Duodenal mucosa (tissue), 2 donors: Measurements from ENCODE around the gene NFU1.
"Not testable (repeated sequence)": the region's sequence is repeated elsewhere in the genome, so short reads cannot be mapped to it uniquely, and the experiment has no call there.

Experiments used
- H3K27ac ChIP-seq: one replicate; pipeline ENCODE4 v1.7.0; 2013; ENCODE audit warnings: low read depth, low read length
- H3K27me3 ChIP-seq, 2 donors: one replicate each; pipeline ENCODE4 v1.7.0; 2013; ENCODE audit warnings: low read length in 2 of 2, control low read depth in 1 of 2; ENCODE audit not compliant: insufficient read depth in 2 of 2, control insufficient read depth in 1 of 2
- H3K36me3 ChIP-seq, 2 donors: one replicate each; pipeline ENCODE4 v1.7.0; 2013; ENCODE audit warnings: low read length in 2 of 2, control low read depth in 1 of 2; ENCODE audit not compliant: insufficient read depth in 2 of 2, control insufficient read depth in 1 of 2
- H3K4me1 ChIP-seq, 2 donors: one replicate each; pipeline ENCODE4 v1.7.0; 2013; ENCODE audit warnings: low read length in 2 of 2, control low read depth in 1 of 2; ENCODE audit not compliant: insufficient read depth in 2 of 2, control insufficient read depth in 1 of 2
- H3K4me3 ChIP-seq, 2 donors: one replicate each; pipeline ENCODE4 v1.7.0; 2013; ENCODE audit warnings: low read length in 2 of 2, low read depth in 1 of 2
- H3K9ac ChIP-seq, 2 donors: one replicate each; pipeline ENCODE4 v1.7.0; 2013; ENCODE audit warnings: low read length in 2 of 2, low read depth in 1 of 2
- H3K9me3 ChIP-seq, 2 donors: one replicate each; pipeline ENCODE4 v1.7.0; 2013; ENCODE audit warnings: low read length in 2 of 2, control low read depth in 1 of 2; ENCODE audit not compliant: control insufficient read depth in 1 of 2

Gene NFU1

DNA sequence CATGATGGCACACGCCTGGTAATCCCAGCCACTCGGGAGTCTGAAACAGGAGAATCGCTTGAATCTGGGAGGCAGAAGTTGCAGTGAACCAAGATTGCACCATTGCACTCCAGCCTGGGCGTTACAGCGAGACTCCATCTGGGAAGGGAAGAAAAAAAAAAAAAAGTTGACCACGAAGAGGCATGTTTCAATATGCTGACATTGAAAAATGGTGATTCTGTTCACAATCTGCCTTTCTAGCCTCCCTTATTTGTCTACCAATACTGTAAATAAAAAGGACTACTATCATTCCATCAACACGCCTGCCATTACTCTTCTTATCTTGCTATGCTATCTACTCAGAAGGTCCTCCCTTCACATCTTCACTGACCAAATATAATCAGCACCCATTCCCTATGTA lies 68.6 kb downstream of the NFU1 start:
- Histone ChIP-seq H3K9me3 (no peaks in the 10 kb centered on the region), H3K4me3 (no peak overlapping the region), H3K4me1 (no peaks in the 10 kb centered on the region), H3K36me3 (peaks cover 29 to 72% of the 10 kb centered on the region in 2 donors), H3K27me3 (no peaks in the 10 kb centered on the region), H3K27ac (no peak overlapping the region), H3K9ac (no peak overlapping the region)

- H3K27ac ChIP-seq, result no peak overlapping the region
- no peak overlapping the region for H3K4me3 ChIP-seq
- H3K4me1 ChIP-seq, result no peaks in the 10 kb centered on the region
- H3K27me3 ChIP-seq, result no peaks in the 10 kb centered on the region
- H3K9me3 ChIP-seq, result no peaks in the 10 kb centered on the region
- peaks cover 36 to 86% of the 10 kb centered on the region in 2 donors for H3K36me3 ChIP-seq
- H3K9ac ChIP-seq, result no peak overlapping the region
Measured at GRCh38 chr2:69359371-69359770, 77.9 kb downstream of the NFU1 start.

DNA sequence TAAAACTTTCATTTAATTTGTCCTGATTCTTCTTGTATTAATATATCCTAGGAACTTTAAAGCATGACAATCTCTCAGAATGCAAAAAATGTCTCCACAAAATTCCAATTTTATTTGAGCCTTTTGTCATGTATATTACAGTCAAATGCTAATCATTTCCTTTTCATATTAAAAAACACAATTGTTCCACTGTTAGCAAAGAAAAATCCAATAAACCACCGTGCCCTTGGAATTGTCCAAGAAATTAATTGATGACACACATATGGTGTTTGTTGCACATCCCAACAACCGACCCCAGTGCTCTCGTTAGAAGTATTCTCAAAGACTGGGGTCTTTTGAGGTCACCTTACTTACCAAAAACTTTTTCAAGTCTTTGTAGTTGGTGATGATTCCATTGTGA lies 78.3 kb downstream of the NFU1 start:
- Histone ChIP-seq H3K4me1 (no peaks in the 10 kb centered on the region), H3K36me3 (peaks cover 39 to 89% of the 10 kb centered on the region in 2 donors), H3K9ac (no peak overlapping the region), H3K9me3 (no peaks in the 10 kb centered on the region), H3K27ac (no peak overlapping the region), H3K4me3 (no peak overlapping the region), H3K27me3 (no peaks in the 10 kb centered on the region)

GRCh38 chr2:69356471-69356870 lies 80.8 kb downstream of the NFU1 start:
- Histone ChIP-seq H3K36me3 (peaks cover 30 to 78% of the 10 kb centered on the region in 2 donors), H3K27ac (no peak overlapping the region), H3K9me3 (no peaks in the 10 kb centered on the region), H3K4me3 (no peak overlapping the region), H3K9ac (no peak overlapping the region), H3K4me1 (no peaks in the 10 kb centered on the region), H3K27me3 (no peaks in the 10 kb centered on the region)

DNA sequence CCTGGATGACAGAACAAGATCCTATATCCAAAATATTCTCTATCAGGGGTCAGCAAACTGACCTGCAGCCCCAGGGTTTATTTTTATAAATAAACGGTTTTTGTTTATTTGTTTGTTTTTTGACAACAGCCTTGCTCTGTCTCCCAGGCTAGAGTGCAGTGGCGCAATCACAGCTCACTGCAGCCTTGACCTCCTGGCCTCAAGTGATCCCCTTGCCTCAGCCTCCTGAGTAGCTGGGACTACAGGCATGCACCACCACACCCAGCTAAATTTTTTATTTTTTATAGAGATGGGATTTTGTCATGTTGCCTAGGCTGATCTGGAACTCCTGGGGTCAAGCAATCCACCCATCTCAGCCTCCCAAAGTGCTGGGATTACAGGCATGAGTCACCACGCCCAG lies 82.3 kb downstream of the NFU1 start:
- H3K9me3 ChIP-seq, H3K27me3 ChIP-seq, H3K4me3 ChIP-seq, H3K4me1 ChIP-seq, H3K27ac ChIP-seq, H3K9ac ChIP-seq: not testable (repeated sequence)
- H3K36me3 ChIP-seq, result peaks cover 30 to 82% of the 10 kb centered on the region in 2 donors

GRCh38 chr2:69353360-69353759 lies 83.9 kb downstream of the NFU1 start:
- H3K4me1 ChIP-seq, result no peaks in the 10 kb centered on the region
- H3K9me3 ChIP-seq, result no peaks in the 10 kb centered on the region
- H3K4me3 ChIP-seq, result no peak overlapping the region
- no peak overlapping the region for H3K9ac ChIP-seq
- H3K36me3 ChIP-seq, result peaks cover 30 to 82% of the 10 kb centered on the region in 2 donors
- H3K27ac ChIP-seq, result no peak overlapping the region
- H3K27me3 ChIP-seq, result no peaks in the 10 kb centered on the region

- Histone ChIP-seq H3K4me3 (no peak overlapping the region), H3K36me3 (peaks cover 30 to 85% of the 10 kb centered on the region in 2 donors), H3K9me3 (no peaks in the 10 kb centered on the region)
Measured at GRCh38 chr2:69348781-69349180, 88.5 kb downstream of the NFU1 start.

More at GRCh38 chr2:69348781-69349180, 88.5 kb downstream of the NFU1 start:
- no peaks in the 10 kb centered on the region for H3K27me3 ChIP-seq
- no peaks in the 10 kb centered on the region for H3K4me1 ChIP-seq
- no peak overlapping the region for H3K27ac ChIP-seq
- no peak overlapping the region for H3K9ac ChIP-seq
